GM18907 (cell line): ENCODE results near the gene HMGXB3.
"Not testable (repeated sequence)": the region's sequence is repeated elsewhere in the genome, so short reads cannot be mapped to it uniquely, and the experiment has no call there.

Experiments used
- ATAC-seq: cut with Tn5 transposase; IDR thresholded peaks from one replicate; pipeline ENCODE4 v1.9.1; 2021; ENCODE audit warnings: mild to moderate bottlenecking, moderate library complexity; ENCODE audit not compliant: unreplicated experiment

HMGXB3 gene

DNA sequence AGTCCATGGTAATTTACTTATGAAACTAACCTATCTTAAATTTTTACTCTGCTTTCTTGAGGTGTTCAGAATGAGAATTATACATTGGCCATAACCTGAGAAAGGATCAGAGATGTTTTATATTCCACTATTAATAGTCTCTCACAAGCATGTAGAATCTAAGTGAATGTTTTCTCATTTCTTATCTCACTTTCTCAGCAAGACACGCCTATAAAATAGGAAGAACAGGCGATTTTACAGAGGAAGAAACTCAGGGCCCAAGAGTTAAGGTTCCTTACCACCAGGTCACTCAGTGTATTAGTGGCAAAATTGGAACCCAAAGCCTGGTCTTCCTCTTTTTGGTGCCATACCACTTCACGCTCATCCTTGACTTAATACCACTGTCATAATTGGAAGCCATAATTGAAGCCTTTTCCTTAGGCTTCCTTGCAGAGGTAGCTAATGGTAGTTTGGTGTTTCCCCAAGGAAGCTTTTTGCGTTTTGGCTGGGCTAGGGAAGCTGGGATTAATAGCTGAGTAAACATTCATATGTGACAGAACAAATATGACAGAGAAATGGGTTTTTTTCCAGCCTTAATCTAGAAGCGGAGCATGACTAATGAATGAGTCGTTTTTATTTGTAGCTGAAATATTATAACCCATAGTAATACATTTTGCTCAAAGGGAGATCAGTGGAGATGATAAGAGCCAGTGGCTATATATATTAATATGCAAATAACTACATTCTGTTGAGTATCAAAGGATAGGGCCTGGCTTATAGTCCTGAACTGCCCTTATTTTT lies 16.9 kb downstream of the HMGXB3 start:
- no peak for ATAC-seq

DNA sequence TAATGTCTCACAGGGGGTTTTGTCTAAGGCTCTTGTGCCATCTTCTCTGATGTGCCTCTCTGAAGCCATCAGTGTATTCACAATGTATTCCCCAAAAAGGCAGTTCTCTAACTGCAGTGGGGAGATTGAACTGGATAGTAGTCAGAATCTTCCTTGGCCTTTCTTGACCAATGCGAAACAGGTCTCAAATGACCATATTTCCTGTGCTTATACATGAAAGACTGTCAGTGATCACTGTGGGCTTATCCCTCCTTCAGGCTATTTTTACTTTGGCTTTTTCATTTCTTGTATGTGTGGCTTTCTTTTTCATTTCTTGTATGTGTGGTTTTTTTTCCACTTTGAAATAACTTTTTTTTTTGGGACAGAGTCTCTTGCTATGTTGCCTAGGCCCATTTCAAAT lies 19.7 kb downstream of the HMGXB3 start:
- no peak for ATAC-seq

DNA sequence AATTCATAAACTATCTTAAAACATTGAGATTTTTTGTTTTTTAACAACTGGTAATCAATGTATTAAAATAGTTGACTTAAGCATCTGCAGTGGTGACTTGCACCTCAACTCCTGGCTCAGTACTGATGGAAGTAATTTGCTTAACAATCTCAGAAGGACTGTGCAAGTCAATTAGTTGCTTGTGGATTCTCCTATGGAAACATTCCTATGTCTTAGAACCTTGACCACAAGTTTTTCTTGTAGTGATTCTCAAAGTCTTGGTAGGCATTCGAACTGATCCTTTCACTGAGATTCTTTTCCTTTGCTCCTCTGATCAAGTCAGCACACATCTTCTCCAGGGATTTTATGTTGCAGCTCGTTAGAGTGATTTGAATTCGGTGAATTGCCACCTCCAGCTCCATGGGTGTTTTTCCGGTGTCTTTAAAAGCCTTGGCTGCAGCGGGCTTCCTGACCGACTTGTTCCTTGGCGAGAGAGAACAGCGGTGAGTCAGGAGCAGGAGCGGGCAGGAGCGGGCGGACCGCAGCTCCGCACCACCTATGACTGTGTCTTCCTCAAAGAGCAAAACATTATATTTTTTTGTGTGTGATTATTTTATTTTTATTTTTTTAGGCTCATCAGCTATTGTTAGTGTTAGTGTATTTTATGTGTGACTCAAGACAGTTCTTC lies 21.1 kb downstream of the HMGXB3 start:
- ATAC-seq: no peak

DNA sequence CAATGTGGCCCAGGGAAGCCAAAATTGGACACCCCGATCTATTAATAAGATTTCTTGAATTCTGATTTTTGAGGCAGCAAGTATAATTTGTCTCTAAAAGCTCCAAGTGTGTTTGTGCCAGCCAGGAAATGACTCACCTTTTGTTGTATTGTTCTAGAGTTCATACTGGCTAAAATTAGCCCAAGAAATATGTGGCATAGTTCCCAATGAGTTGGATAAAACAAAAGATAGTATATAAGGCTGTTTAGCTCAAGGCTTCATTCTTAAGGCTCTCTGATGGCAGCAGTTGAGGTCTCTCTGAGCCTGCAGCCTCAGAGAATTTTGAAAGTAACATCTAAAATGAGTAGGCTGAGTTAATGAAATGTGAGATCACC lies 21.6 kb downstream of the HMGXB3 start:
- no peak for ATAC-seq

DNA sequence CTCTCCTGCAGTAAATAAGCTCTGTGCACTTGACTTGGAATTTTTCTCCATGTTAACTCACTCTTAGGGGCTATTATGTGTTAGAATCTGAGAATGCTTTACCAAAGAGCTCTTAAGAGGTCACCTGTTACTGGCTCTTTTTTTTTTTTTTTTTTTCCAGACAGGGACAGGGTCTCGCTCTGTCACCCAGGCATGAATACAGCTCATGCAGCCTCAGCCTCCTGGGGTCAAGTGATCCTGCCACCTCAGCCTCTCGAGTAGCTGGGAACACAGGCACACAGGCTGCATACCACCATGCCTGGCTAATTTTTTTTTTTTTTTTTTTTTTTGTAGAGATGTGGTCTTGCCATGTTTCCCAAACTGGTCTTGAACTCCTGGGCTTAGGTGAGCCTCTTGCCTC lies 22.1 kb downstream of the HMGXB3 start:
- no peak for ATAC-seq

DNA sequence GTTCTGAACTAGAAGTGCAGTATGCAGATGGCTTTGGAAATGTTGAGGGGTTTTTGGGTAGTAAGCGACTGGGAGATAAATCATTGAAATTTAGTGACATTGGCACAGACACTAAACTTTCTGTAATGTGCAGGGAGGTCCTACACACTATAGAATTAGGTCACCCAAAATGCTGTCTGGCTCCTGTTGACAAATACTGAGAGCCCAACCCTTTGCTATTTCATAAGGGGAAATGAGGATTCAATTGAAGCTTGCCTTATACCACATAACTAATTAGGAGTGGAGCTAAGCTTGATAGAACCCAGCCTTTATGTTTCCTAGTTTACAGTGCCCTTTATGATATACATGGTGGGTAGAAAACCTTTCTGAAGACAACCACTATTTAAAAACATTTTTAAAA lies 22.6 kb downstream of the HMGXB3 start:
- no peak for ATAC-seq

DNA sequence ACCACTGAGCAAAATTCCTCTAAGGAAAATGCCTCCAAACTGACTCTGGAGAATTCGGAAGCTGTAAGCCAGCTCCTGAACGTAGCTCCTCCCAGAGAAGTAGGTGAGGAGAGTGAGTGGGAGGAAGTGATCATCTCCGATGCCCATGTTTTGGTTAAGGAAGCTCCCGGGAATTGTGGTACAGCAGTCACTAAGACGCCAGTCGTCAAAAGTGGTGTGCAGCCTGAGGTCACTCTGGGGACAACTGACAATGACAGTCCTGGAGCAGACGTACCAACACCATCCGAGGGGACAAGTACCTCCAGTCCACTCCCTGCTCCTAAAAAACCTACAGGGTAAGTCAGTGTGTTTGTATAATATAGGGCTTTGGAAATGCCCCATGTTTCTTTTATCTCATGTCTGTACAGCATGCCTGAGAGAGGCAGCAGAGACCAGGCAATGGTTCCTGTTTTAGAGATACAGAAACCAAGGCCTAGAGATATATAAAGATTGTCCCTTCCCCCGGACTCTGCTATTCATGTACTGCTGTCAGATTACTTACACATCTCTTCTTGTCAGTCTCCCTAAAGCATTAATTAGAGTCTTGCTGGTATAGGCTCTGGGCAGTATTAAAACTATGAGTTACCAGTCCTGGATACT lies 23.9 kb downstream of the HMGXB3 start:
- ATAC-seq: no peak

DNA sequence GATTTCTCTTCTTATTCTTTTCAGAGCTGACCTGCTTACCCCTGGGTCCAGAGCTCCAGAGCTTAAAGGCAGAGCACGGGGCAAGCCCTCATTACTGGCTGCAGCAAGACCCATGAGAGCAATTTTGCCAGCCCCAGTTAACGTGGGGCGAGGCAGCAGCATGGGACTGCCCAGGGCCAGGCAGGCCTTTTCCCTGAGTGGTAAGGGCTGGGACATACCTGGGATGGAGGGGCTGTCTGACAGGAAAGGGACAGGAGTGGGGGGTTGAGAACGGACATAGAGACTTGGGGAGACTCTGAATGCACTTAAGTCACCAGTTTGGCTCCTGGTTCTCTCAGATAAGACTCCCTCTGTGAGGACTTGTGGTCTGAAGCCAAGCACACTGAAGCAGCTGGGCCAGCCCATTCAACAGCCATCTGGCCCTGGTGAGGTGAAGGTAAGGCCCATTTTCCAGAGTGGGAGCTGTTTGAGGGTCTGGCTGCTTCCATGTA lies 26.2 kb downstream of the HMGXB3 start:
- ATAC-seq: no peak

DNA sequence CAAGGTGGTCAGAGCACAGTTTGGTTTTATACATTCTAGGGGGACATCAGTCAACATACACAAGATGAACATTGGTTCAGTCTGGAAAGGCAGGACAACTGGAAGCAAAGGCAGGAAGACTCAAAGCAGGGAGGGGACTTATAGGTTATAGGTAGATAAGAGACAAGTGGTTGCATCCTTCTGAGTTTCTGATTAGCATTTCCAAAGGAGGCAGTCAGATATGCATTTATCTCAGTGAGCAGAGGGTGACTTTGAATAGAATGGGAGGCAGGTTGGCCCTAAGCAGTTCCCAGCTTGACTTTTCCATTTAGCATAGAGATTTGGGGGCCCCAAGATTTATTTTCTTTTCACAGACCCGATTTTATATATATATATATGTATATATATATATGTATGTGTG lies 27.5 kb downstream of the HMGXB3 start:
- not testable (repeated sequence) for ATAC-seq

DNA sequence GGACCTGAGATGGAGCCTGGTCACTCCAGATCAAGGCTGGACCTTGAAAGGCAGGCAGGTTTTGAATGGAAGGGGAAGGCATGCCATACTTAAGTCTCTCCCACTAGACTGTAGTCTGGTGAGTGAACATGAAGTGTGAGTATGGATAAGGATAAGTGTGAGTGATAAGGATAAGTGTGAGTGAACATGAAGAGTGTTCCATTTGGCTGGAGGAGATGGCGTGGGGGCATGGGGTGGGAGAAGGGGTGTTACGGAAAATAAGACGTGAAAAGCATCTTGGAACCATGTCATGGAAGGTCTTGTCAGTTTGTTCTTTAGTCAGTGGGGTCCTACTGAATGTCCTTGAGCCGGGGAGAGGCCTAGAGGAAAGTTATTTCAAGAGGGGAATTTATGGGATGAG lies 32.8 kb downstream of the HMGXB3 start:
- no peak for ATAC-seq

DNA sequence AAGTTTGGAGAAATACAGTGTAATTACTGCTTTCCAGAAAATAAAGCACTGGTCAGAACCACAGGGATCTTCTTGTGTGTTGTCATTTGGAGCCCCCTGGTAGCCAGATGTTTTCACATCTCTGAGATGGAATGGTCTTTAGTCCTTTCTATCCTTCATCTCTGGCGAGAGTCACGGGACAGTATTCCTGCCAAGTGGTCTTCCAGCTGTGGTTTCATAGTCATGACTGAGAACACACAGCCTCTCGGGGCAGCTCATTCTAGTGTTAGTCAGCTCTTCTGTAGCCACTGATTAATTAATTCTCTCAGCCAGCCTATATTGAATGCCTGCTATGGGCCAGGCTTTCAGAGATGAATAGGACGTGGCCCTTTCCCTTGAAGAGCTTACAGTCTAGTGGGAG lies 34.1 kb downstream of the HMGXB3 start:
- no peak for ATAC-seq

DNA sequence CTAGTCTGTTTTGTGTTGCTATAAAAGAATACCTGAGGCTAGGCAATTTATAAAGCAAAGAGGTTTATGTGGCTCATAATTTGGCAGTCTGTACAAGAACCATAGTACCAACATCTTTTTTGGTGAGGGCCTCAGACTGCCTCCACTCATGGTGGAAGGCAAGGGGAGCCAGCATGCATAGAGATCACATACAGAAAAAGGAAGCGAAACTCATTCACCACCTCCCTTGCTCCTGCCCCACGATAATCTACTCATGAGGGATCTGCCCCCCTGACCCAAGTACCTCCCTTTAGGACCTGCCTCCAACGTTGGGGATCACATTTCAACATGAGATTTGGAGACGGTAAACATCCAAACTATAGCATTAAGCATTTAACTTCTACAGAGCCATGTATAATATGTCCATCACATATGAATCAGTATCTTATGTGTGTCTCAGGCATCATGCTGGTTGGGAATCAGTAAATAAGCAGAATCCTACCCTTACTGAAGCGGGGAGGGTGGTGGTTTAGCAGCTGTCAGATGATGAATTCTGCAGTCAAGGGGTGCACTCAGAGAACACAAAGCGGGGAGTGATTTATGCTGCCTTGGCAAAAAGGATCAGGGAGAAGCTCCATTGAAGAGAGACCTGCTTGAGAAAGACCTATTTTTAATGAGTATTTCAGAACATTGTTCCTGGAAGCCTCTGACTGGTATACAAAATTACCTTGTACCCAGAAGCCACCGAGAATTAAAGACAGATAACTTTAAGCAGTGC lies 34.8 kb downstream of the HMGXB3 start:
- peak; percentile 94 for ATAC-seq

DNA sequence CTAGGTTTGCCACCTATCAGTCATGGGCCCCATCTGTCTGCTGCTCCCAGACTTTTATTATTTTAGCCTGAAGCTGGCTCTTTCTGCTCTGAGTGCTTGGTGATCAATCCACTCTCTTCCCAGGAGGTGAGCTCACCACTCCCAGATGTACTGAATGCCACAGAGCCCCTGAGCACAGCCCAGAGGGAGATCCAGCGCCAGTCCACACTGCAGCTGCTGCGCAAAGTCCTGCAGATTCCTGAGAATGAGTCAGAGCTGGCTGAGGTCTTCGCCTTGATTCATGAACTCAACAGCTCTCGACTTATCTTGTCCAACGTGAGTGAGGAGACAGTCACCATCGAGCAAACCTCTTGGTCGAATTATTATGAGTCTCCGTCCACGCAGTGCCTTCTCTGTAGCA lies 36.0 kb downstream of the HMGXB3 start:
- ATAC-seq: no peak

DNA sequence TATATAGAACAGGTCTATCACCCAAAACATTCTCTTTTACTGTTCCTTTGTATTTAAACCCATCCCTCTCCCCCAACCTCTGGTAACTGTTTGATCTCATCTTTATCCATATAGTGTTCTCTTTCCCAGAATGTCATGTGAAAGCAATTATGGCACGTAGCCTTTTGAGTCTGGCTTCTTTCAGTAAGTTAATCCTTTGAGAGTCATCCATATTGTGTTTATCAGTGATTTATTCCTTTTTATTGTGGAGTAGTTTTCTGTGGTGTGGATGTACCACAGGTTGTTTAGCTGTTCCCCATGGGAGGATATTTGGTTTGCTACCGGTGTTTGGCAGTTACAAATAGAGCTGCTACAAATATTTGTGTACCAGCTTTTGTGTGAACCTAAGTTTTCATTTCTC lies 38.0 kb downstream of the HMGXB3 start:
- no peak for ATAC-seq

DNA sequence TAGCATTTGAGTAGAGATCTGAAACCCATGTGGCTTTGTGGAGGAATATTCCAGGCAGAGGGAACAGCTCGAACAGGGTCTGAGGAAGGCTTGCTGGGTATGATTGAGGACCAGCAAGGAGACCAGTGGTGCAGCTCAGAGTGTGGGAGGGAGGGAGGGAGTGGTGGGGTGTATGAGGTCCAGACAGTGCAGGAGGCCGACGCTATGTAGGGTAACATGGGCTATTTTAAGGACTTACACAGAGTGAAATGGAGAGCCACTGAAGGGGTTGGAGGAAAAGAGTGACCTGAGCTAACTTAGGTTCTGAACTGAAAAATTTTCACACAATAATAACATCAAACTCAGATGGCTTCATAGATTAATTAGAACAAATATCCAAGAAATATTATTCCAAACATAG lies 41.9 kb downstream of the HMGXB3 start:
- no peak for ATAC-seq

DNA sequence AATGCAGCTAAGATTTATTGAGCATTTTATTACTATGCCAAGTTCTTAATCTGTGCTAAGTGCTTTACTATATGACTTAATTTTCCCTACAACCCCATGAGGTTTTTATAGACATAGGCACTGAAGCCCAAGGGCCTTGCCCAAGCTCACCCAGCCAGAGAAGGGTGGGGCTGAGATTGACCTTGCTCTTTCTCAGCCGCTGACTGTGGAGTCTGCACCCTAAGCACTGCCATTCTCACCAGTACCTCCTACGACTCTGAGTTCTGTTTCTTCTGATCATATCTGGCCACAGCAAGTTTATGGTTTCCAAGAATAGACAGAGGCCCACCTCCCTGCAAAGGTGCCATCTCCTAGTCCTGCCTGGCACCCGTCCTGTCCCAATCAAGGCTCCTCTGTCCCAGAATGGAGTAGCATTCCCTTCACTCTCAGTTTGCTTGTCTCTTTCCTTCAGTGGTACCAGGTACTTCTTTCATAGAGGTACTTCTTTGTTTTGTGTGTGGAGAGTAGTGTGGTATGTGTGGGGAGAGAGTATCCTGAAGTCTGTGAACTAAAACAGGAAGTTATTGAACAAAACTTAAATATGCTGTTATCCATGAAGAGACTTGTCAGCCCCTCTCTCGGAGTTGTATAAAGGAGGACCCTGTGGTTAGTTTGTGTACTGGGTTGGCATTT lies 43.3 kb downstream of the HMGXB3 start:
- no peak for ATAC-seq

DNA sequence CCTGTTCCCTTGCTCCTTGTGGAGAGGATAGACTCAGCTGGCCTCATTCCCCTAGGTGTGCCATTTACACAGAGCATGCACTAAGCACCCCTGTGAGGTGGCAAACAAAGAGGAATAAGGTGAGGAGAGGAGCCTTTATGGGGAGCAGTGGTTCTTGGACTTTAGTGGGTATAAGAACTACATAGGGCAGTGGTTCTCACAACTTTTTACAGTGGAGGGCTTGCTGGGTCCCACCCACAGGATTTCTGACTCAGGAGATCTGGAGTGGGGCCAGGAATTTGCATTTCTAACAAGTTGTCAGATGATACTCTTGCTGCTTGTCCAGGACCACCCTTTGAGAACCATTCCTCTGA lies 43.8 kb downstream of the HMGXB3 start:
- ATAC-seq: no peak

DNA sequence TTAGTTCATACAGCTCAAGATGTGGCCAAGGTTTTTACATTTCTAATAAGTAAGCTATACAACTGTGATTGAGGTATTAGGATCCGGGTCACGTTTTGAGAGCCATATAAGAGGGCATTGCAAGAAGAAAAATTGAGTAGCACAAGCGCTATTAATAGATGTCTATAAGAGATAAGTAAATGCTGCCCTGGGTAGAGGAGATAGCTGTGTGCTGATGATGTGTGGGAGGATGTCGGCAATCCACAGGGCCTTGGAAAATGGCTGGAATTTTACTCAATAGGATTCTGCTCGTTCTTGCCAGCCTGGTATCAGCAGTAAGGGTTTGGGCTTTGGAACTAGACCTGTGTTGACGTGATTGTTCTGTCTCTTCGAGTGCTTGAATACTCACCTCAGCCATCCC lies 44.2 kb downstream of the HMGXB3 start:
- ATAC-seq: no peak

DNA sequence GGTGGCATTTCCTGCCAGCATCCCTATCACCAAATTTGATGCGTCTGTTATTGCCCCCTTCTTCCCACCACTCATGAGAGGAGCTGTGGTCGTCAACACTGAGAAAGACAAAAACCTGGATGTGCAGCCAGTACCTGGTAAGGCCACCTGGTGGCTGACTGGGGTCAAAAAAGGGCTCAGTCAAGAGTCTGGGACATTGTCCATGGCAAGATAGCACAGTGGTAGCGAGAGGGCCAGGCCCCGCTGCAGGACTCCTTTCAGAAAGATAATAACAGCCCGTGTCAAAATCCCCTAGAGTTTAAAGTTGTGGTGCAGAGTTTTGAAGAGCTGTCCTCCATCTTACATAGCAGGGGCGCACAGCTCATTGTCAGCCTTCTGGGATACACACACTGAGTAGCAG lies 45.0 kb downstream of the HMGXB3 start:
- ATAC-seq: no peak

DNA sequence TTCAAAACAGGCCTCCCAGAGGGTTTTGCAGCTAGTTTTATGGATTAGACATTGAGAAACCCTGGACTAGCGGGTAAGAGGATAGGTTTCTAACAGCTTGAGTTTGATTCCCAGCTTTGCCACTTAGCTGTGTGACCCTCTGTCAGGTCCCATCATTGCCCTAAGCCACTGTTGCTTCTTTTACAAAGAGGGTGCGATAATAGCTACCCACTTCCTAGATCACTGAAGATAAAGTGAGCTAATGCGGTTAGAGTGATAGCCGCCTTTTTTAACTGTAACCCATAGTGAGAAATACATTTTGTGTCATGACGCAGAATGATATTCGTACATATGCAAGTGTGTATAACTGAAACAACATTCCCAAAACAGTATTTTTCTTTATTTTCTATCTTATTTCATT lies 45.5 kb downstream of the HMGXB3 start:
- ATAC-seq: no peak
